IMR-90 (cell line): ENCODE data around the gene GRID2IP. TPM values are rescaled to one million over a fixed set of nuclear protein-coding genes. Genes with fewer than 3 reads are reported as not detected.

ENCODE experiments used
- ATAC-seq: fragments of 200-7000 bp; cut with Tn5 transposase; 2 replicates; pipeline ENCODE4 v1.9.1; 2020; ENCODE audit warnings: low read depth, mild to moderate bottlenecking, moderate library complexity
- BruUV-seq: library from RNA; stranded (reverse); fragments of 400-500 nt; replicated peaks from 2 replicates; lab custom pipeline; 2021; lab: Mats Ljungman, UMichigan
- CTCF ChIA-PET: fragments of 300-600 bp; formaldehyde crosslinking; extraction: SDS; loops from one replicate; lab custom pipeline; 2021; ENCODE audit warnings: antibody characterized with exemption; lab: Yijun Ruan, JAX
- POLR2A ChIA-PET: fragments of 300-600 bp; sonication (Branson Sonifier 250); formaldehyde crosslinking; loops from one replicate; lab custom pipeline; 2022; ENCODE audit warnings: antibody characterized with exemption; ENCODE audit not compliant: unreplicated experiment; lab: Charles Lee
- DNase-seq: peaks from one replicate; pipeline ENCODE4 v3.0.0; 2013
- H2AFZ ChIP-seq: replicated peaks from 2 replicates; pipeline ENCODE3; 2013; ENCODE audit warnings: low read length, mild to moderate bottlenecking; ENCODE audit not compliant: poor library complexity
- H2AK5ac ChIP-seq: 2 replicates; pipeline ENCODE4 v1.6.1; 2013; ENCODE audit warnings: low read depth, low read length, inconsistent platforms
- H2AK9ac ChIP-seq: replicated peaks from 2 replicates; pipeline ENCODE3; 2013; ENCODE audit warnings: mild to moderate bottlenecking, low read depth, low read length, moderate library complexity; ENCODE audit not compliant: poor library complexity
- H2BK120ac ChIP-seq: 2 replicates; pipeline ENCODE4 v1.6.1; 2013; ENCODE audit warnings: low read depth, low read length, inconsistent platforms
- H2BK15ac ChIP-seq: 3 replicates; pipeline ENCODE4 v1.6.1; 2013; ENCODE audit warnings: low read depth, low read length, inconsistent platforms
- H2BK20ac ChIP-seq: 2 replicates; pipeline ENCODE4 v1.6.1; 2013; ENCODE audit warnings: low read depth, mild to moderate bottlenecking, inconsistent platforms, low read length, moderate library complexity
- H2BK5ac ChIP-seq: 2 replicates; pipeline ENCODE4 v1.6.1; 2013; ENCODE audit warnings: mild to moderate bottlenecking, low read depth, low read length, inconsistent platforms; ENCODE audit not compliant: poor library complexity, severe bottlenecking
- H3K14ac ChIP-seq: replicated peaks from 2 replicates; pipeline ENCODE4 v1.6.1; 2013; ENCODE audit warnings: low read depth, low read length, inconsistent platforms
- H3K18ac ChIP-seq: 2 replicates; pipeline ENCODE4 v1.6.1; 2013; ENCODE audit warnings: low read depth, low read length, control low read depth
- H3K23ac ChIP-seq: 2 replicates; pipeline ENCODE4 v1.6.1; 2013; ENCODE audit warnings: low read depth, low read length, inconsistent platforms
- H3K27ac ChIP-seq: 2 replicates; pipeline ENCODE4 v1.5.1; 2013; ENCODE audit warnings: mild to moderate bottlenecking, control low read depth, low read length; ENCODE audit not compliant: insufficient read depth
- H3K27me3 ChIP-seq: 2 replicates; pipeline ENCODE4 v1.6.1; 2013; ENCODE audit warnings: low read length; ENCODE audit not compliant: control insufficient read depth, insufficient read depth
- H3K36me3 ChIP-seq: 2 replicates; pipeline ENCODE4 v1.6.1; 2013; ENCODE audit warnings: low read length, mixed read lengths; ENCODE audit not compliant: control insufficient read depth, insufficient read depth
- H3K4ac ChIP-seq: 2 replicates; pipeline ENCODE4 v1.6.1; 2013; ENCODE audit warnings: low read depth, low read length, inconsistent platforms
- H3K4me1 ChIP-seq: 2 replicates; pipeline ENCODE4 v1.6.1; 2013; ENCODE audit warnings: low read length, mixed read lengths; ENCODE audit not compliant: control insufficient read depth, insufficient read depth
- H3K4me2 ChIP-seq: 2 replicates; pipeline ENCODE4 v1.6.1; 2013; ENCODE audit warnings: low read depth, mild to moderate bottlenecking, control low read depth, low read length, moderate library complexity
- H3K4me3 ChIP-seq: 2 replicates; pipeline ENCODE4 v1.5.1; 2013; ENCODE audit warnings: low read depth, mild to moderate bottlenecking, control low read depth, low read length, moderate library complexity; ENCODE audit not compliant: insufficient read depth
- H3K56ac ChIP-seq: 2 replicates; pipeline ENCODE4 v1.6.1; 2013; ENCODE audit warnings: low read length, inconsistent platforms; ENCODE audit not compliant: insufficient read depth; ENCODE audit errors: extremely low read depth
- H3K79me1 ChIP-seq, 2 experiments: 2 replicates each; pipeline ENCODE4 v1.6.1; 2013; ENCODE audit warnings: low read length in 2 of 2, inconsistent platforms in 1 of 2, low read depth in 1 of 2
- H3K9ac ChIP-seq: 2 replicates; pipeline ENCODE4 v1.6.1; 2013; ENCODE audit warnings: low read depth, low read length, control low read depth
- H3K9me1 ChIP-seq: 2 replicates; pipeline ENCODE4 v1.6.1; 2013; ENCODE audit warnings: low read length, inconsistent platforms; ENCODE audit not compliant: insufficient read depth
- H3K9me3 ChIP-seq: 2 replicates; pipeline ENCODE4 v1.6.1; 2013; ENCODE audit warnings: low read length; ENCODE audit not compliant: control insufficient read depth, insufficient read depth
- H4K20me1 ChIP-seq: 2 replicates; pipeline ENCODE4 v1.6.1; 2013; ENCODE audit warnings: low read length, inconsistent platforms; ENCODE audit not compliant: insufficient read depth
- H4K5ac ChIP-seq: 2 replicates; pipeline ENCODE4 v1.6.1; 2013; ENCODE audit warnings: mild to moderate bottlenecking, low read depth, low read length, control low read depth
- H4K8ac ChIP-seq, 2 experiments: 2 replicates each; pipeline ENCODE4 v1.6.1; 2013; ENCODE audit warnings: low read depth in 2 of 2, low read length in 2 of 2, control low read depth in 1 of 2, inconsistent platforms in 1 of 2
- H4K91ac ChIP-seq: 2 replicates; pipeline ENCODE4 v1.6.1; 2013; ENCODE audit warnings: low read depth, low read length, inconsistent platforms; ENCODE audit not compliant: insufficient read depth
- CEBPB ChIP-seq: IDR thresholded peaks from 2 replicates; pipeline ENCODE4 v1.6.1; 2012; ENCODE audit warnings: low read depth, low read length, improper control_type of control experiment
- CHD1 ChIP-seq: IDR thresholded peaks from 2 replicates; pipeline ENCODE4 v1.6.1; 2012; ENCODE audit warnings: low read depth, low read length, improper control_type of control experiment
- SMC3 ChIP-seq: fragments of 150-350 bp; IDR thresholded peaks from 2 replicates; pipeline ENCODE4 v1.6.1; 2016; ENCODE audit warnings: low read depth, mild to moderate bottlenecking, antibody characterized with exemption, low read length, moderate library complexity
- WGBS, 2 experiments: methylation state at CpG; one replicate each; pipeline versions ENCODE4 v1.1.5 to v1.1.7; 2013; ENCODE audit warnings: missing lambda C conversion rate in 2 of 2; ENCODE audit not compliant: insufficient read length in 1 of 2; ENCODE audit errors: extremely low coverage in 2 of 2; 5-methylcytosine and 5-hydroxymethylcytosine counted together
- dilution Hi-C: fragments of 300-500 bp; cut with HindIII; formaldehyde crosslinking; loops from one replicate; pipeline ENCODE4 v1.14.3; 2018; ENCODE audit warnings: low sequenced_read_pairs; ENCODE audit not compliant: unreplicated experiment
- in situ Hi-C: fragments of 300-500 bp; cut with MboI; formaldehyde crosslinking; loops from 3 replicates; pipeline ENCODE4 v1.14.3; 2019; ENCODE audit warnings: low sequenced_read_pairs, inconsistent platforms, mixed read lengths
- intact Hi-C: fragments of 100-400 bp; cut with micrococcal nuclease; formaldehyde crosslinking; loops from 2 replicates; pipeline ENCODE4 v1.10.0; 2022
- polyA plus RNA-seq, 3 experiments: library from polyadenylated mRNA; depleted of rRNA; stranded (reverse); fragments of >200 nt; gene quantifications; 2 replicates each; pipeline ENCODE4 v1.2.3, GENCODE V29; 2012; ENCODE audit warnings: low replicate concordance in 1 of 3
- total RNA-seq: library from RNA; depleted of rRNA; stranded (reverse); fragments of >200 nt; gene quantifications from 2 replicates; pipeline ENCODE4 v1.2.3, GENCODE V29; 2012

GRID2IP gene
- total and polyA plus RNA-seq, 2 of the 4 experiments (the other 2 are of a cell fraction), result not detected

- Histone ChIP-seq H3K4me1 (no peaks in the 10 kb centered on the region), H2BK120ac (no peak overlapping the region), H4K8ac (no peak overlapping the region), H3K9me3 (no peaks in the 10 kb centered on the region; the same call in 1 of the 2 replicates), H3K79me1 (no peaks in the 10 kb centered on the region), H2AK5ac (no peak overlapping the region), H4K91ac (no peak overlapping the region), H2AFZ (no peak overlapping the region), H3K9ac (no peak overlapping the region), H3K9me1 (no peaks in the 10 kb centered on the region), H4K20me1 (no peaks in the 10 kb centered on the region), H3K4me3 (no peak overlapping the region), H3K4me2 (no peak overlapping the region), H3K27me3 (no peaks in the 10 kb centered on the region), H3K4ac (no peak overlapping the region), H2BK20ac (no peak overlapping the region), H3K14ac (no peak overlapping the region), H3K36me3 (no peaks in the 10 kb centered on the region), H3K27ac (no peak overlapping the region), H2AK9ac (no peak overlapping the region), H3K18ac (no peak overlapping the region), H4K5ac (no peak overlapping the region), H2BK5ac (no peak overlapping the region), H2BK15ac (no peak overlapping the region), H3K23ac (no peak overlapping the region), H3K56ac (no peak overlapping the region)
- no TSS peak for BruUV-seq
- ATAC-seq (no peak), DNase-seq (no peak)
- dilution Hi-C loops, result no loop called here
- TF ChIP-seq SMC3 (no peak), CHD1 (no peak), CEBPB (no peak)
- in situ Hi-C loops, result no loop called here
- ChIA-PET CTCF (no interaction called here), POLR2A (no interaction called here)
- intact Hi-C loops, result loop anchor here (2.0 kb wide), 1 partner anchor 75 kb away; no protein-coding TSS in a partner anchor
- 81% methylated on average over 2 of the region's 4 CpGs; no CpG with 5 or more reads in 1 of the 2 experiments for WGBS, 2 experiments
Observed at GRCh38 chr7:6565655-6566054, 14.4 kb upstream of the GRID2IP start.
